Embryonic facial prominence (tissue), 1 donor: ENCODE results near the gene TMC6.
"Not testable (repeated sequence)": the region's sequence is repeated elsewhere in the genome, so short reads cannot be mapped to it uniquely, and the experiment has no call there.

Experiments used
- DNase-seq: peaks from one replicate; pipeline ENCODE4 v3.0.0-alpha.2; 2016; ENCODE audit errors: extremely low spot score

TMC6 gene

GRCh38 chr17:78111016-78111726 is 17.4 kb downstream of the TMC6 start:
- DNase-seq, result no peak

- no peak for DNase-seq
These were observed 18.1 kb downstream of the TMC6 start for GRCh38 chr17:78110363-78111015.

GRCh38 chr17:78109489-78109761 is 19.1 kb downstream of the TMC6 start:
- DNase-seq, result no peak

GRCh38 chr17:78108726-78109488 is 19.6 kb downstream of the TMC6 start:
- no peak for DNase-seq

- DNase-seq, result no peak
These were observed 20.4 kb downstream of the TMC6 start for GRCh38 chr17:78107976-78108725.

- DNase-seq, result no peak
These were observed 21.1 kb downstream of the TMC6 start for GRCh38 chr17:78107457-78107856.

- no peak for DNase-seq
These were observed 22.3 kb downstream of the TMC6 start for GRCh38 chr17:78106211-78106610.

- no peak for DNase-seq
These were observed 23.0 kb downstream of the TMC6 start for GRCh38 chr17:78105551-78105950.

GRCh38 chr17:78105101-78105500 is 23.5 kb downstream of the TMC6 start:
- DNase-seq, result no peak

- no peak for DNase-seq
These were observed 24.0 kb downstream of the TMC6 start for GRCh38 chr17:78104540-78104941.

- DNase-seq, result no peak
These were observed 25.2 kb downstream of the TMC6 start for GRCh38 chr17:78103311-78103710.

- no peak for DNase-seq
These were observed 27.0 kb downstream of the TMC6 start for GRCh38 chr17:78101542-78101941.

- no peak for DNase-seq
These were observed 27.4 kb downstream of the TMC6 start for GRCh38 chr17:78101112-78101511.

- DNase-seq, result no peak
These were observed 32.5 kb downstream of the TMC6 start for GRCh38 chr17:78096093-78096492.

- no peak for DNase-seq
These were observed 33.5 kb downstream of the TMC6 start for GRCh38 chr17:78095035-78095434.

- DNase-seq, result no peak
These were observed 35.7 kb downstream of the TMC6 start for GRCh38 chr17:78092794-78093324.

- no peak for DNase-seq
These were observed 38.8 kb downstream of the TMC6 start for GRCh38 chr17:78089576-78090281.

- no peak for DNase-seq
These were observed 40.0 kb downstream of the TMC6 start for GRCh38 chr17:78088529-78088928.

GRCh38 chr17:78086740-78087139 is 41.8 kb downstream of the TMC6 start:
- no peak for DNase-seq

- DNase-seq, result no peak
These were observed 45.6 kb downstream of the TMC6 start for GRCh38 chr17:78082988-78083387.

- DNase-seq, result not testable (repeated sequence)
These were observed 46.1 kb downstream of the TMC6 start for GRCh38 chr17:78082355-78082872.
